Thyroid gland (tissue), 4 donors: ENCODE data around the gene MNS1.

Experiments used
- POLR2A ChIP-seq, 2 donors: fragments of 450-650 bp; IDR thresholded peaks; one replicate each; pipeline ENCODE4 v1.6.1; 2017; ENCODE audit warnings: antibody characterized with exemption in 2 of 2, mild to moderate bottlenecking in 2 of 2, moderate library complexity in 1 of 2
- TF ChIP-seq, protein P1 (sequence below), 6 experiments: fragments of 200-600 bp in 3 of 6; fragments of 450-650 bp in 3 of 6; sonication (generic) in 3 of 6; IDR thresholded peaks; one replicate each; pipeline ENCODE4 v1.5.1; 2016 to 2019; ENCODE audit warnings: antibody characterized with exemption in 6 of 6, mild to moderate bottlenecking in 2 of 6, inconsistent platforms in 1 of 6, moderate library complexity in 1 of 6

DNA sequence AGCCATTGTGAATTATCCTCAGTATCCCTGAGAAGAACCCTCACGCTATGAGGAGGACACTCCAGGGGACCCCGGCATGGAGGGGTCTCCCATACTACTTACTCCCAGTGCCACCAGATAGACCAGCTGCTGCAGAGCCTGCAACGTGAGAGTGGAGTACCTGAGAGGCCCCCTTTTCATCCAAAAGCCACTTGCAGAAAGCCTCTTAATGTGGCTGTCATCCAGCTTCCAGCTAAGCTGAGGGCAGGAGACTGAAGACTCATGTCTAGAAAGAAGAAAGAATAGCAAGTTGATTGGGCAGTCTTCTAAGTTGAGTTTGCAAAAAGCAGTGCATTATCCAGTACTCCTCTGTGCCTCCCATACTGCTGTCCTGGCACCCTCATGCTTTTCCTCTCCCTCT lies 27.3 kb upstream of the MNS1 start:
- TF ChIP-seq, protein P1, sequence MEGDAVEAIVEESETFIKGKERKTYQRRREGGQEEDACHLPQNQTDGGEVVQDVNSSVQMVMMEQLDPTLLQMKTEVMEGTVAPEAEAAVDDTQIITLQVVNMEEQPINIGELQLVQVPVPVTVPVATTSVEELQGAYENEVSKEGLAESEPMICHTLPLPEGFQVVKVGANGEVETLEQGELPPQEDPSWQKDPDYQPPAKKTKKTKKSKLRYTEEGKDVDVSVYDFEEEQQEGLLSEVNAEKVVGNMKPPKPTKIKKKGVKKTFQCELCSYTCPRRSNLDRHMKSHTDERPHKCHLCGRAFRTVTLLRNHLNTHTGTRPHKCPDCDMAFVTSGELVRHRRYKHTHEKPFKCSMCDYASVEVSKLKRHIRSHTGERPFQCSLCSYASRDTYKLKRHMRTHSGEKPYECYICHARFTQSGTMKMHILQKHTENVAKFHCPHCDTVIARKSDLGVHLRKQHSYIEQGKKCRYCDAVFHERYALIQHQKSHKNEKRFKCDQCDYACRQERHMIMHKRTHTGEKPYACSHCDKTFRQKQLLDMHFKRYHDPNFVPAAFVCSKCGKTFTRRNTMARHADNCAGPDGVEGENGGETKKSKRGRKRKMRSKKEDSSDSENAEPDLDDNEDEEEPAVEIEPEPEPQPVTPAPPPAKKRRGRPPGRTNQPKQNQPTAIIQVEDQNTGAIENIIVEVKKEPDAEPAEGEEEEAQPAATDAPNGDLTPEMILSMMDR (IDR thresholded peaks at IDR 0.05), result no peak
- TF ChIP-seq POLR2A (IDR thresholded peaks at IDR 0.05), result no peak
